ENCODE results near the gene PLXDC2. TPM values are rescaled to one million over a fixed set of nuclear protein-coding genes. Genes with fewer than 3 reads are reported as not detected.

The PLXDC2 gene
- total RNA-seq, 3 donors from 2014 or later, result 63.9 to 125 (median 101) TPM

DNA sequence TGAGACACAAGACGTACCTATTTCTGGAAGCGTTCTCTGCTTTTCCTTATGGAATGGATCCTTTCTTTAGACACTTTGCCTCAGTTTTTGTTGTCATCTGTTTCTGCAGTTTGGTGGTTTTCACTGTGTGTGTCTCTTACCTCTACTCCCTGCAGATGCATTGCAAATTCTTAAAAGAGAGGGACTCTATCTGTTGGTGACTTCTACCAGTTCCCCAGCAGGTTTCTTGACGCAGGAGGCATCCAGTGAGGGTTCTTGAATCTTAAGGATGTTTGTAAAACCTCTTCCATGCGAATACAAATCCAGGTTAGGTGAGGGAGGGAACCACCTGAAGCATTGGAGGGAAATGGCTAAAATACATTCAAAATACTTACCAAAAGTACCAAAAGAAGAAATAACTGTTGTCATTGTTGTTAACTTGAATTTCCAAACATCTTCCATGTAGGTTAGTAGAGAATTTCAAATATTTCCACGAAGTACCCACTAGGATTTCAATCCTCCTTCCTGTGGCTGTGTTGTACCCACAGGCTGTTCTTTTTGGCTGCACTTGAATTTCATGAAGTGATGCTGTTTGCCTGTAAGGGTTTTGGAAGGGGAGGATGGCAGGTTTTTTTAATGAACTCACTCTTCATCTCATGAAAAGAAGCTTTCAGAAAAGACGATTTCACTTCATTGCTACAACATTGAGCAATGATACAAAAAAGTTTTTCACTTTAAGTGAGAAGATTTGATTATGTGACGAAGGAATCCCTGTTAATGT lies 32.2 kb downstream of the PLXDC2 start:
- Histone ChIP-seq H3K36me3 (no peaks in the 10 kb centered on the region), H3K27me3 (no peaks in the 10 kb centered on the region), H3K4me1 (no peaks in the 10 kb centered on the region), H3K27ac (peak overlapping the region; percentile 70 to 80), H3K9me3 (no peaks in the 10 kb centered on the region), H3K4me3 (no peak overlapping the region)
- TF ChIP-seq, protein P1, sequence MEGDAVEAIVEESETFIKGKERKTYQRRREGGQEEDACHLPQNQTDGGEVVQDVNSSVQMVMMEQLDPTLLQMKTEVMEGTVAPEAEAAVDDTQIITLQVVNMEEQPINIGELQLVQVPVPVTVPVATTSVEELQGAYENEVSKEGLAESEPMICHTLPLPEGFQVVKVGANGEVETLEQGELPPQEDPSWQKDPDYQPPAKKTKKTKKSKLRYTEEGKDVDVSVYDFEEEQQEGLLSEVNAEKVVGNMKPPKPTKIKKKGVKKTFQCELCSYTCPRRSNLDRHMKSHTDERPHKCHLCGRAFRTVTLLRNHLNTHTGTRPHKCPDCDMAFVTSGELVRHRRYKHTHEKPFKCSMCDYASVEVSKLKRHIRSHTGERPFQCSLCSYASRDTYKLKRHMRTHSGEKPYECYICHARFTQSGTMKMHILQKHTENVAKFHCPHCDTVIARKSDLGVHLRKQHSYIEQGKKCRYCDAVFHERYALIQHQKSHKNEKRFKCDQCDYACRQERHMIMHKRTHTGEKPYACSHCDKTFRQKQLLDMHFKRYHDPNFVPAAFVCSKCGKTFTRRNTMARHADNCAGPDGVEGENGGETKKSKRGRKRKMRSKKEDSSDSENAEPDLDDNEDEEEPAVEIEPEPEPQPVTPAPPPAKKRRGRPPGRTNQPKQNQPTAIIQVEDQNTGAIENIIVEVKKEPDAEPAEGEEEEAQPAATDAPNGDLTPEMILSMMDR (IDR thresholded peaks at IDR 0.05), result no peak
- TF ChIP-seq POLR2AphosphoS5 (IDR thresholded peaks at IDR 0.05) (no peak), POLR2A (IDR thresholded peaks at IDR 0.05) (no peak)
- peak in 1 of 2 donors; percentile 68 for DNase-seq (ENCODE audit: low spot score in 2 of 2)
- intact Hi-C loops (cut with DNase I; ENCODE audit: low total_unique reads), result loop anchor here (10.0 kb wide), 1 partner anchor 1666 kb away; no protein-coding TSS in a partner anchor

DNA sequence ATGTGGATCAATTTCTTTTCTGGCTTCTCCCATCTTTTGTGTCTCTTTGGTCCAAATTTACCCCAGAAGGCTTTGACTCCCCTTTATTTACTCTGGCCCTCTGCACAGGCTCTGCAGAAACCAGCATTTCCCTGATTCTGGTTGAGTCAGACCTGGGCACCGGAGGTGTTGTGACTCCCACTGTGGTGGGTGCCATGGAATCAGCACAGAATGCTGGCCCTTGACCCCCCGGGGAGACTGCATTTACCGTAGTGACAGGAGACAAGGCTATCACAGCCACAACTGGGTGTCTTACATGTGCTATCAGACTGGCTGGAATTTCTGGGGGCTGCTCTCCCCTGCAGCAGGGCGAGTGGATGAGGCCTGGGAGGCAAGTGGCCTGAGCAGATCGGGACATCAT lies 37.6 kb downstream of the PLXDC2 start:
- no peak for TF ChIP-seq POLR2AphosphoS5 (IDR thresholded peaks at IDR 0.05)
- TF ChIP-seq, protein P1 (IDR thresholded peaks at IDR 0.05), result no peak
- TF ChIP-seq POLR2A (IDR thresholded peaks at IDR 0.05), result no peak
- no peak for DNase-seq (ENCODE audit: low spot score in 2 of 2)
- Histone ChIP-seq H3K27ac (peak overlapping the region; percentile 5 to 69), H3K9me3 (no peaks in the 10 kb centered on the region), H3K4me1 (no peaks in the 10 kb centered on the region), H3K4me3 (no peak overlapping the region), H3K36me3 (no peaks in the 10 kb centered on the region), H3K27me3 (no peaks in the 10 kb centered on the region)
- intact Hi-C loops (cut with DNase I; ENCODE audit: low total_unique reads), result no loop called here

DNA sequence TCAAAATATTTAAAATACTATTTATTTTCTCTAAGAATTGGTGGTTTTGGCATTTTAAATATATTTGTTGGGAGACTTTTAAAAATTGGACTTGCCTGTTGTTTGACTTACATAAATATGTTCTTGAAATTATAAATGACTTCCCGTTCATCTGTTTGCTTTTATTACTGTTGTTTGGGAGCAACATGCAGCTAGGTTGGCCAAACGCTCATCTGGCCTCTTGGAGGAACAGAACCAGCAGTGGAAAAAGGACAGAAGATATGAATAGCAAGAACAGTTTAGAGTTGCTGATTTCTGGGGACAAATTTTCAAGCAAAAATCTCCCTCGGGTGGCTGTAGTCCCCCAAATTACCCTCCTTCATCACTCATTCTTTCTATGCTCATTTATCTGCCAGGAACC lies 41.6 kb downstream of the PLXDC2 start:
- no peak for TF ChIP-seq POLR2AphosphoS5 (IDR thresholded peaks at IDR 0.05)
- TF ChIP-seq, protein P1 (IDR thresholded peaks at IDR 0.05), result no peak
- TF ChIP-seq POLR2A (IDR thresholded peaks at IDR 0.05), result no peak
- H3K4me1 ChIP-seq, result no peaks in the 10 kb centered on the region
- H3K9me3 ChIP-seq, result no peaks in the 10 kb centered on the region
- DNase-seq (ENCODE audit: low spot score in 2 of 2), result no peak
- no peaks in the 10 kb centered on the region for H3K36me3 ChIP-seq
- intact Hi-C loops (cut with DNase I; ENCODE audit: low total_unique reads), result no loop called here
- H3K4me3 ChIP-seq, result no peak overlapping the region
- no peaks in the 10 kb centered on the region for H3K27me3 ChIP-seq
- no peak overlapping the region for H3K27ac ChIP-seq

DNA sequence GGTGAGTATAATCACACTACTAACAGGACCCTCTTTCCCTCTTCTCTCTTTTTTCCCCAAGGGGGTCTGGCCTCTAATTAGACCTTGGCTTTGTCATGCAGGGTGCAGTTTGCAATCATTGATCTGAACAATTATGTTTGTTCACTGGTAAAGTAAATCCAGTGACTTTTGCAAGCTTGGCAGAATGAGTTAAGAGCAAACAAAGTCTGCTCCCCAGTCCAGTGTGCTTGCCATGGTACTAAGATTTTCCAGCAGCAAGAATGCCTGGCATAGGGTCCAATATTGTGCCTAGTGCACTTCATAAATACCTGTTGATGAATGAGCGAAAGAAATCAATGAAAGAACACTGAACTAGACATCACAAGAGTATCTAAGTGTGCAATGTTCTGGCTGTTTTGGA lies 43.9 kb downstream of the PLXDC2 start:
- DNase-seq (ENCODE audit: low spot score in 2 of 2), result no peak
- H3K9me3 ChIP-seq, result no peaks in the 10 kb centered on the region
- no peaks in the 10 kb centered on the region for H3K36me3 ChIP-seq
- no peak overlapping the region for H3K27ac ChIP-seq
- H3K4me3 ChIP-seq, result no peak overlapping the region
- H3K27me3 ChIP-seq, result no peaks in the 10 kb centered on the region
- no peaks in the 10 kb centered on the region for H3K4me1 ChIP-seq
- no peak for TF ChIP-seq POLR2AphosphoS5 (IDR thresholded peaks at IDR 0.05)
- no peak for TF ChIP-seq POLR2A (IDR thresholded peaks at IDR 0.05)
- TF ChIP-seq, protein P1 (IDR thresholded peaks at IDR 0.05), result no peak
- intact Hi-C loops (cut with DNase I; ENCODE audit: low total_unique reads), result no loop called here

DNA sequence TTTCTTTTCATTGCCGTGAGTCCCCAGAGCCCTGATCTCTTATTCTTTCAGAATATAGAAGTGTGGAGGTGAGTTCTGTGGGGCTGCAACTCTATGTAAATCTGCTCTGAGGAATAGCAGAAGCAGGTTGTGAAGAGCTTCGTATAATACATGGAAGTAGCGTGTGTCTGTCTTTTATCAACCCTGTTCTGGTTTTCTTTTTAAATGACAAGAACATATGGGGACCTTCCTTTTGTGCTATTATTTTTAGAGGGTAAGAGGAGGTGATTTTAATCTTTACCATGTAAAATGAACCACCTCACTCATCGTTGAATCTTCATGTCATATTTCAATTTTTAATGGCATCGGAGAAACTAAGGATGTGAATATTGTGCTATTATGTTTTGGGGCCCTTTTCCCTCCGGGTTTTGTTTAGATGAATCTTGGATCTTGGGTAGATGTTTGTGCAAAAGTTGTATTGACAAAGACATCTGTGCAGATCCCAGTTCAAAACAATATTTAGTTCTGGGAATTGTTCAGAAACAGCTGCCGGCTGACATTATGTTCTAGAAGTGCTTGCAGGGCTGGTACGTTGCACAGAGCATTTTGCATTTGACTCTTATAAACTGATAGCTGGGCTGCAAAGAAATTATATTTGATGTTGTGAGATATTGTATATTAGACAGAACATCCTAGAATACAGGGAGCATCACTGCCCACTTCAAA lies 46.7 kb downstream of the PLXDC2 start:
- DNase-seq (ENCODE audit: low spot score in 2 of 2), result no peak
- TF ChIP-seq, protein P1 (IDR thresholded peaks at IDR 0.05), result no peak
- TF ChIP-seq POLR2A (IDR thresholded peaks at IDR 0.05) (no peak), POLR2AphosphoS5 (IDR thresholded peaks at IDR 0.05) (no peak)
- Histone ChIP-seq H3K27ac (no peak overlapping the region), H3K27me3 (no peaks in the 10 kb centered on the region), H3K36me3 (no peaks in the 10 kb centered on the region), H3K4me1 (no peaks in the 10 kb centered on the region), H3K9me3 (peaks cover 0 to 9% of the 10 kb centered on the region in 2 donors), H3K4me3 (no peak overlapping the region)
- intact Hi-C loops (cut with DNase I; ENCODE audit: low total_unique reads), result no loop called here
